IPS-20b (cell line): ENCODE results near the gene RPS14.
A peak's percentile ranks its signal among the peaks of the same experiment; 100 is the strongest.
"Not testable (repeated sequence)": the region's sequence is repeated elsewhere in the genome, so short reads cannot be mapped to it uniquely, and the experiment has no call there.

Source experiments
- H3K27ac ChIP-seq: one replicate; pipeline ENCODE4 v1.5.1; 2013; ENCODE audit warnings: low read length
- H3K27me3 ChIP-seq: 2 replicates; pipeline ENCODE4 v1.6.1; 2013; ENCODE audit warnings: mild to moderate bottlenecking, low read length, inconsistent platforms; ENCODE audit not compliant: insufficient read depth
- H3K36me3 ChIP-seq: 2 replicates; pipeline ENCODE4 v1.6.1; 2013; ENCODE audit warnings: low read depth, mild to moderate bottlenecking, inconsistent platforms, low read length, moderate library complexity; ENCODE audit not compliant: insufficient read depth
- H3K4me1 ChIP-seq: 2 replicates; pipeline ENCODE4 v1.6.1; 2013; ENCODE audit warnings: mild to moderate bottlenecking, control low read depth, inconsistent platforms, low read length, moderate library complexity; ENCODE audit not compliant: insufficient read depth
- H3K4me3 ChIP-seq: 2 replicates; pipeline ENCODE4 v1.5.1; 2013; ENCODE audit warnings: mild to moderate bottlenecking, low read length, inconsistent platforms
- H3K9ac ChIP-seq: 2 replicates; pipeline ENCODE4 v1.6.1; 2013; ENCODE audit warnings: low read depth, mild to moderate bottlenecking, inconsistent platforms, low read length, moderate library complexity
- H3K9me3 ChIP-seq: 2 replicates; pipeline ENCODE4 v1.6.1; 2013; ENCODE audit warnings: mild to moderate bottlenecking, low read depth, low read length, inconsistent platforms; ENCODE audit not compliant: insufficient read depth

Gene RPS14

GRCh38 chr5:150489360-150490295 lies 40.1 kb upstream of the RPS14 start:
- Histone ChIP-seq H3K4me3 (no peak overlapping the region), H3K9me3 (no peaks in the 10 kb centered on the region), H3K27me3 (no peaks in the 10 kb centered on the region), H3K4me1 (peaks cover 64% of the 10 kb centered on the region), H3K27ac (no peak overlapping the region), H3K36me3 (peaks cover 14% of the 10 kb centered on the region), H3K9ac (peak overlapping the region; percentile 16; the same call in 1 of the 2 replicates)

- Histone ChIP-seq H3K4me1 (peaks cover 64% of the 10 kb centered on the region), H3K27me3 (no peaks in the 10 kb centered on the region), H3K9me3 (no peaks in the 10 kb centered on the region), H3K4me3 (no peak overlapping the region), H3K36me3 (peaks cover 14% of the 10 kb centered on the region), H3K27ac (no peak overlapping the region), H3K9ac (no peak overlapping the region)
These were observed 39.2 kb upstream of the RPS14 start for GRCh38 chr5:150488519-150489359.

GRCh38 chr5:150487199-150488061 lies 37.9 kb upstream of the RPS14 start:
- Histone ChIP-seq H3K9ac (peak overlapping the region; percentile 82), H3K9me3 (no peaks in the 10 kb centered on the region), H3K4me1 (peaks cover 66% of the 10 kb centered on the region), H3K36me3 (peaks cover 14% of the 10 kb centered on the region), H3K27ac (peak overlapping the region; percentile 25), H3K27me3 (no peaks in the 10 kb centered on the region), H3K4me3 (peak overlapping the region; percentile 85)

- peak overlapping the region; percentile 85 for H3K4me3 ChIP-seq
- H3K4me1 ChIP-seq, result peaks cover 59% of the 10 kb centered on the region
These were observed 37.1 kb upstream of the RPS14 start for GRCh38 chr5:150486402-150487198.

DNA sequence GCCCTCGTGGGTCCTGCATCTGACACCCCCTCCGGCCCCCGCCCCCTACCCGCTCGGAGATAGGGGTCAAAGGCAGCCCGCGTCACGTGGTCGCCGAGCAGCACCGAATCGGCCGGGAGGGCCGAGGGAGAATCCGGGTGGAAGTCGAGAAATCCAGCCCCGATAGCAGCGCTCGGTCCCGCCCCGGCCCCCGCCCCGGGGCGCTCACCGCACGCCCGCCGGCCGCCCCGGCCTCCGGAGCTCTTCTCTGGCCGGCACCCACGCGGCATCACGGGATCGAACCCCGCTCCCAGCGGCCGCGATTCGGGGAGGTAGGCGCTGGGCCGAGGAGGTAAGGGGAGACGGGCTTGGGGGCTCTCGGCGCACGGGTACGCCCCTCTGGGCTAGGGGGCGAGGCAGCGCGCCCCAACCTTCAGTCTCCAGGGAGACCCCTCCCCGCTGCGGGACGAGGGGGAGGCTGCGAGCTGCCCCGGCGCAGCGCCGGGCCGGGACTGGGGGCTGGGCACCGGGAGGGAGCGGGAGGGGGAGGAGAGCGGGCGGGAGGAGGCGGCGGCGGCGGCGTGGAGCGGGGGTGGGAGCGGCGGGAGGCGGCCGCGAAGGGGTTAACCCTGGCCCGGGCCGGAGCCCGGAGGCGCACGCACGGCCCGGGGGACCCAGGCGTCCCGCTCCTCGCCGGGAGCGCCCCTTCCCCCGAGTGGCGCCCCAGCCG lies 36.3 kb upstream of the RPS14 start:
- no peaks in the 10 kb centered on the region for H3K9me3 ChIP-seq
- peak overlapping the region; percentile 90 for H3K9ac ChIP-seq
- H3K27me3 ChIP-seq, result no peaks in the 10 kb centered on the region
- peak overlapping the region; percentile 80 for H3K27ac ChIP-seq
- H3K4me1 ChIP-seq, result peaks cover 51% of the 10 kb centered on the region
- H3K36me3 ChIP-seq, result peaks cover 6% of the 10 kb centered on the region; the same call in 1 of the 2 replicates
- H3K4me3 ChIP-seq, result peak overlapping the region; percentile 85

More at GRCh38 chr5:150486402-150487198, 37.1 kb upstream of the RPS14 start:
- peak overlapping the region; percentile 25 for H3K27ac ChIP-seq
- H3K27me3 ChIP-seq, result no peaks in the 10 kb centered on the region
- H3K36me3 ChIP-seq, result peaks cover 11% of the 10 kb centered on the region; the same call in 1 of the 2 replicates
- H3K9me3 ChIP-seq, result no peaks in the 10 kb centered on the region
- H3K9ac ChIP-seq, result peak overlapping the region; percentile 82

DNA sequence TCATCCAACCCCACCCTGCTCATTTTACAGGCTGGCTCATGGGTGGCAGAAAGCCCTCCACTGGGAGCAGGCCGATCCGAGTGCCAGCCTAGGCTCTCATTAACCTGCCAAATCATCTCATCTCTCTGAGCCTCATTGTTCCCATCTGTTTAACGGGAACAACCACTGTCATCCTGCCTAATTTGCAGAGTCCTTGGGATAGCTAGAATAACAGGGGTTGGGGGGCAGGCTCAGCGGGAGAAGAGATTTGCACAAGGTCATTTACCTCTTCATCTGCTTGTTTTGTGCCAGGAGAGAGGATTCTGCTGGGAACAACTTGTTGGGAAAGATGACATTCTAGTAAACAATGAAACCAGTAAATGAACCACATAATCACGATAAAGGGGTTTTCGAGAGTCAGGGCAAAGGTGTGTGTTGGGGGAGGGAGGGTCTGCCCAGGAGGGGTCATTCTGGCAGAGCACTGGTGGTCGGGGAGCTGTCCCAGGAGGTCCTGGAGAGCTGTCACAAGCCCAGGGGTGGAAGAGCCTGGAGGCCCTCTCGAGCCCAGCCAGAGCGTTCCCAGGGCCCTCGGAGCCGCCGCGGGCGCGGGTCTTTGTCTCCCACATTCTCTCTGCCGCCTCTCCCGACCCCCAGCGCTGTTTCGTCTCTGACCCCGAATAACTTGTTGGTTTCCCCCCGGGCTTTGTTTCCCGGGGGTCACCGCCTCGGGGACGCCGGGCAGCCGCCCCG lies 35.6 kb upstream of the RPS14 start:
- peak overlapping the region; percentile 90 for H3K9ac ChIP-seq
- peak overlapping the region; percentile 85 for H3K4me3 ChIP-seq
- H3K27me3 ChIP-seq, result no peaks in the 10 kb centered on the region
- H3K9me3 ChIP-seq, result no peaks in the 10 kb centered on the region
- H3K27ac ChIP-seq, result peak overlapping the region; percentile 80
- peaks cover 44% of the 10 kb centered on the region for H3K4me1 ChIP-seq
- H3K36me3 ChIP-seq, result no peaks in the 10 kb centered on the region

GRCh38 chr5:150481972-150482406 lies 32.5 kb upstream of the RPS14 start:
- no peak overlapping the region for H3K4me3 ChIP-seq
- H3K9me3 ChIP-seq, result no peaks in the 10 kb centered on the region
- peaks cover 14% of the 10 kb centered on the region for H3K4me1 ChIP-seq
- no peak overlapping the region for H3K9ac ChIP-seq
- H3K27ac ChIP-seq, result no peak overlapping the region
- no peaks in the 10 kb centered on the region for H3K36me3 ChIP-seq
- no peaks in the 10 kb centered on the region for H3K27me3 ChIP-seq

- H3K27me3 ChIP-seq, result no peaks in the 10 kb centered on the region
- H3K36me3 ChIP-seq, result no peaks in the 10 kb centered on the region
- peaks cover 13% of the 10 kb centered on the region; the same call in 1 of the 2 replicates for H3K4me1 ChIP-seq
- no peak overlapping the region for H3K4me3 ChIP-seq
- H3K9me3 ChIP-seq, result no peaks in the 10 kb centered on the region
- no peak overlapping the region for H3K27ac ChIP-seq
- no peak overlapping the region for H3K9ac ChIP-seq
These were observed 32.1 kb upstream of the RPS14 start for GRCh38 chr5:150481708-150481965.

DNA sequence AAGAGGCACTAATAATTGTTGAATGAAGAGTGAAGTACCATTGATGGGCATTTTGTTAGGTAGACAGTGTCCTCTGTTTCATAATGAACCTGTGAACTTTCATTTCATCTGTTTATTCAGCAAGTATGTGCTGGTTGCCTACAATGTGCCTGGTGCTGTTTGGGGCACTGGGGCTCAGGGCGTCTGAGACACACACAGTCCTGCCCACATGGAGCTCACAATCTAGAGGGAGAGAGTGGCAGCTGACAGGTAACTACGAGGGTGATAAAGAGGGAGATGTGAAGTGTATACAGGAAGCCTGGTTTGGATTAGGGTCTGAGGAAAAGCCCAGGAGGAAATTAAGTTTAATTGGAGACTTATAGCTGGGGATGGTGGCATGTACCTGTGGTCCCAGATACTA lies 29.9 kb upstream of the RPS14 start:
- peaks cover 11% of the 10 kb centered on the region; the same call in 1 of the 2 replicates for H3K4me1 ChIP-seq
- no peak overlapping the region for H3K9ac ChIP-seq

DNA sequence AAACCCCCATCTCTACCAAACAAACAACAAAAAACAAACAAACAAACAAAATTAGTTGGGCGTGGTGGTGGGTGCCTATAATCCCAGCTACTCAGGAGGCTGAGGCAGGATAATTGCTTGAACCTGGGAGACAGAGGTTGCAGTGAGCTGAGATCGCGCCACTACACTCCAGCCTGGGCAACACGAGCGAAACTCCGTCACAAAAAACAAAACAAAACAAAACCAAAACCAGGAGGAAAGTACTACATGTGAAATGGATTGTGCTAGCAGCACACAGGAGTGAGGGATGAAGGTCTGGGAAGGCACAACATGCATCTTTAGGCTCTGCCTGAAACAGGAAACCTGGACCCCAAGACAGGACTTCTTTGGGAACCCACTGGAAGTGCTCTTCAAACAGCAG lies 27.0 kb upstream of the RPS14 start:
- not testable (repeated sequence) for H3K27ac ChIP-seq, H3K36me3 ChIP-seq, H3K4me1 ChIP-seq, H3K4me3 ChIP-seq, H3K9ac ChIP-seq, H3K9me3 ChIP-seq, H3K27me3 ChIP-seq

More for the DNA sequence above, 29.9 kb upstream of the RPS14 start:
- Histone ChIP-seq H3K9me3 (no peaks in the 10 kb centered on the region), H3K27me3 (no peaks in the 10 kb centered on the region), H3K4me3 (no peak overlapping the region), H3K27ac (no peak overlapping the region), H3K36me3 (no peaks in the 10 kb centered on the region)
